HG03108 (cell line): ENCODE results near the gene WNT7B.

ENCODE experiments used
- ATAC-seq: cut with Tn5 transposase; IDR thresholded peaks from one replicate; pipeline ENCODE4 v1.9.1; 2021; ENCODE audit warnings: moderate library complexity; ENCODE audit not compliant: unreplicated experiment

Gene WNT7B

GRCh38 chr22:45960477-45961386, 16.2 kb downstream of the WNT7B start:
- ATAC-seq = no peak

GRCh38 chr22:45959719-45960476, 17.1 kb downstream of the WNT7B start:
- no peak for ATAC-seq

- no peak for ATAC-seq
Measured at GRCh38 chr22:45958971-45959370, 18.0 kb downstream of the WNT7B start.

GRCh38 chr22:45957826-45958225, 19.1 kb downstream of the WNT7B start:
- ATAC-seq = no peak

- no peak for ATAC-seq
Measured at GRCh38 chr22:45953178-45953577, 23.8 kb downstream of the WNT7B start.

GRCh38 chr22:45952553-45952952, 24.4 kb downstream of the WNT7B start:
- ATAC-seq = no peak

GRCh38 chr22:45952151-45952550, 24.8 kb downstream of the WNT7B start:
- ATAC-seq = no peak

- no peak for ATAC-seq
Measured at GRCh38 chr22:45949891-45950290, 27.1 kb downstream of the WNT7B start.

- ATAC-seq = no peak
Measured at GRCh38 chr22:45949258-45949870, 27.6 kb downstream of the WNT7B start.

- ATAC-seq = no peak
Measured at GRCh38 chr22:45948081-45948648, 28.8 kb downstream of the WNT7B start.

GRCh38 chr22:45946805-45947600, 30.0 kb downstream of the WNT7B start:
- ATAC-seq = no peak

- no peak for ATAC-seq
Measured at GRCh38 chr22:45945621-45946106, 31.3 kb downstream of the WNT7B start.

- no peak for ATAC-seq
Measured at GRCh38 chr22:45942787-45943493, 34.0 kb downstream of the WNT7B start.

- no peak for ATAC-seq
Measured at GRCh38 chr22:45942344-45942743, 34.6 kb downstream of the WNT7B start.

- ATAC-seq = no peak
Measured at GRCh38 chr22:45938913-45939312, 38.0 kb downstream of the WNT7B start.

GRCh38 chr22:45937960-45938359, 39.0 kb downstream of the WNT7B start:
- no peak for ATAC-seq

- ATAC-seq = no peak
Measured at GRCh38 chr22:45935573-45935972, 41.4 kb downstream of the WNT7B start.

- ATAC-seq = no peak
Measured at GRCh38 chr22:45934659-45935341, 42.2 kb downstream of the WNT7B start.

GRCh38 chr22:45934168-45934564, 42.8 kb downstream of the WNT7B start:
- no peak for ATAC-seq
